Measurements from ENCODE around the gene SLC8A1.

SLC8A1 gene

DNA sequence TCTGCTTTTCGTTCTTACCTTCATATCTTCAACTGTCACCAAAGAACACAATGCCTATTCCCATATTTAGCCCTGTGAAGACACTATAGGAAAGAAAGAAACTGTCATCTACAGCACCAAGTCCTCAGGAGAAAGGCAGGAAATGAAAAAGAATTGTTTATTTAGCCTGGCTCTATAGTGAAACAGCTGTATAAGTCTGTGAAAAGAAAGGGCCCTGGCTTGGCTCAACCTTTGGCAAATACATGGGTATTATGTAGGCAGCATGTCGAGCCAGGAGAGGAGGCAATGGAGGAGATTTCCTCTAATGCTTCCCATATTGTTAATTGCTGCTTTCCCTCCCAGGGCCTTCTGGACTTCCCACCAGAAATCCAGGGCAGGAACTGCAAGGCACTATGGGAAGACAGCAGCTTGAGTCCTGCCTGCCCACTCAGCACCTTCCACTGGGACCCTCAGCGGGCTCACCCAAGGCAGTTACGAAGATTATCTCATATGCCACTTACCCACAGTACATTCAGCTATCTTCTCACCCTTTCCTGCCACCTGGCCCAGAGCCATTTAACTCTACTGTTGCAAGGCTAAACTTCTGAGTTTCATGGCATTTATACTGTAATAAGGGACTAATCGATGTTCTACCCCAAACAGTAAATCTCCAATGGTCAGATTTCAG lies 30.1 kb downstream of the SLC8A1 start:
- DNase-seq (ENCODE audit: low read depth in 2 of 2) = no peak

DNA sequence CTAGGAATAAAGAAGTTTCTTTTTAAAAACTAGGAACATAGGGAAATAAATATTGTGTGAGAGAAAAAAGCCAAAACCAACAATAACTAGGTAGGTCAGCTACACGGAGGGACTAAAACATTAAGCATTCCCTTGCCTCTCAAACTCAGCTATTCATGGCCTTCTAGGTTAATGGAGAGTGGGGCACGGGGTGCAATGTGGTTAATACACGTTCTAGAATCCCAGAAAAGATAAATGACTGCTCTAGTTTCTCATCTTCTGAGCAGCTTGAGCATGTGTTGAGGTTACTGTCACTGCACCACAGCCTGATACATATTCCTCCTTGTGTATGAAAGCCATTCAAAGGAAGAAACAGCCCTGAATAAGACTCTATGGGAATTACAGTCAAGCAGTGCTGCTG lies 31.4 kb downstream of the SLC8A1 start:
- DNase-seq (ENCODE audit: low read depth in 2 of 2) = no peak

DNA sequence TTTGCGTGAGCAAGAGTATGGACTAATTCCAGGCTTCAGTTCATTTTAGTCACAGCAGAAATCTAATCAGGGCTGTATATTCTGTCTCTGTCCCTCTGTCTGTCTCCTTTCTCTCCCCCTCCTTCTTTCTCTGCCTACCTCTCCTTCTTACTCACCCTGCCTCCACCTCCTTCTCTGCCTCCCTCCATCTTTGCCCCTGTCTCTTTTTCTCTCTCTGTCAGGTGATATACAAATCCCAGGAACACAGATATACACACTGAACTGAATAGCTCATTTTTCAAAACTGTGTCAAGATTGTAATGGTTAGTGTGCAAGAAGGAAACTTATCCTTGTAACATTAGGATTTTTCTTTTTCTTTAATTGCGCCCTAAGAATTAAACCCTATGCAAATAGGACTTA lies 32.5 kb downstream of the SLC8A1 start:
- no peak for DNase-seq (ENCODE audit: low read depth in 2 of 2)

DNA sequence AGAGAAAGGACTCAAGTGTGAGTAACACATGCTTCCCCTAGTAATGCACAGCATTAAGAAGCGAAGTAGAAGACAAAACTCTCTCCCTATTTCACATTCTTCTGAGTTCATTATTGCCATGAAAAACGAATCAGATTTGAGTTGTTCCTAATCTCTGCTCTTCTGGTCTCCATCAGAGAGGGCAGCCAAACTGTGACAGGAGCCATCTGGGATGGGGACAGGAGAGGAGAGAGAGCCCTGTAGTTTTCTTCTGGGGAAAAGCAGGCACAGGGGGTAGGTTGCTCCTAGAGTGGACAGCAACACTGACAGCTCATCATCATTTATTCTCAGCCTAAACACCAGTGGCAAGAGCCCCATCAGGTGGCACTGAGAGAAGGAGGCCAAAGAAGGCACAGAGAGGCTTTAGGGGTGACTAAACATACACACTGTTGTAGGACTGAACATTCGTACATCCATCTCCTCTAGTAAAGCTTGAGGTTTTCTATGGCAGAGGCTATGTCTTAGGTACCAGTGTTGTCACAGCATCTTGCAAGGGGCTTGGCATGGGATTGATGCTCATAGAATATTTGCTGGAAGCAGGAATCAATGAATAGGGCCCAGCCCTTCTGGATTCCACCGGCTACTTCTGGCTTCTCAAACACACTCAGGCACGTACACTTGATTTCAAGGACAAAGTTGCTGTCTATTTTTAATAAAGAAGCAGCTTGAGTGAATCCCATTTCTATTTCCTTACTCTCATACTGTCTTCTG lies 33.1 kb downstream of the SLC8A1 start:
- no peak for DNase-seq (ENCODE audit: low read depth in 2 of 2)

DNA sequence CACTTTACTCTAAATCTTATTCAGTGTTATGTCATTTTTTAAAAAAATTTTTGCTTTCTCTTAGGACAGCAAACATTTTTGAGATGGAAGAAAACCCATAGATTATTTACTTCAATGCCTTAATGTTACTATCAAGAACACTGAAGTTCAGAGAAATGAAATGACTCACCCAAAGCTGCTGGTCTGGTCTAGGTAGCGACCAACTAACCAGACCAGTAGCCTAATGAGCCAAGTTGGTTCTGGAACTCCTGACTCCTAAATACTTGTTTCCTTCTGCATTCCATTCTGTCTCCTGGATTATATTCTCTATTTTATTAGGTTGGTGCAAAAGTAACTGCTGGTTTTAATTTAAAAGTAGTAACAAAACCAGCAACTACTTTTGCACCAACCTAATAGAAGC lies 35.4 kb downstream of the SLC8A1 start:
- no peak for DNase-seq (ENCODE audit: low read depth in 2 of 2)

DNA sequence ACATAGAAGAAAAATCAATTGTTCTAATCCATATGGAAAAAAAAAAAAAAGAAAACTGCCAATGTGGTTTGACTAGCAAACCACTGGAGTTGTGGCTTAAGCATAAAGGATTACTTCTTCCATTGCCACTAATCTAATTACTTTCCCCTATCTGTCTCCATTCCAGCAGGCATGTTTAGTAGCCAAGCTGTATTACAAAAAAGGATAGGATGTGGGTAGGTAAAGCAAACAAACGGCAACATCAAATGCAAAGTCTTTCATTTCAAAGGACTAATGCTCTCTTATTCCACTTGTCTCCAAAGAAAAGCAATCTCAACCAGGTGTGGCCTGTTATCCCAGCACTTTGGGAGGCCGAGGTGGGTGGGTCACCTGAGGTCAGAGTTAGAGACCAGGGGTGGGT lies 36.5 kb downstream of the SLC8A1 start:
- no peak for DNase-seq (ENCODE audit: low read depth in 2 of 2)

DNA sequence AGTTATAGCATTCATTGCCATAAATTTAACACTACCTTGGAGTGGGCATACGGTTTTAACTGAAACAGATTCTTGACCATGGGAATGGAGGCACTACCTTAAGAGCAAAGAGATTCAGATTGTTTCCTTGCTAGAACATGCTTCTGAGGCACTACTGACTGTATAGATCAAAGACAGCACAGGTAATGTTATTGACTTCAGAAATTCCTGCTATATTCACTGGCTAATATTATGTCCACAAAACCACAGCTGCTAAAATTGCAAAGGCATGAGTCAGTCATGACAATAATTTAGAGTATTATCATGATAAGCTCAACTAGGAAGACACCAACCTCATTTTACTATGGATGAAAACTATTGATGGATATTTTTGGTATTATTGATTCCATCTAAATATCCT lies 39.4 kb downstream of the SLC8A1 start:
- DNase-seq (ENCODE audit: low read depth in 2 of 2) = no peak

DNA sequence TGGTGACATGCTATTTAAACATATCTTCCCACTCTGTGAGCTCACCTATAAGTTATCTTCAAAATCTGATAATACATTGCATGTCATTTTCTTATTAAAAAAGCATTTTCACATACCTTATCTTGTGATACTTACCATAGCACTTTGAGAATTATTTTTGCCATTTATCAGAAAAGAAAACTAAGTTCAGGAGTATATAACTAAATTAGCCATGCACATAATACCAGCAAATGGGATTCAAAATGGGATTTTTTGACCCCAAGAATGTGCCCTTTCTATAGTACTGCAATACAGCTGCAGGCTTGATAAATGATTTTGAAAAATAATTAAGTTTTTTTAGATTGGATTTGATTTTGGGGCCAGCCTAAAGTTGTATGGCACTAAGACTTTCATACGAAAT lies 41.2 kb downstream of the SLC8A1 start:
- no peak for DNase-seq (ENCODE audit: low read depth in 2 of 2)

DNA sequence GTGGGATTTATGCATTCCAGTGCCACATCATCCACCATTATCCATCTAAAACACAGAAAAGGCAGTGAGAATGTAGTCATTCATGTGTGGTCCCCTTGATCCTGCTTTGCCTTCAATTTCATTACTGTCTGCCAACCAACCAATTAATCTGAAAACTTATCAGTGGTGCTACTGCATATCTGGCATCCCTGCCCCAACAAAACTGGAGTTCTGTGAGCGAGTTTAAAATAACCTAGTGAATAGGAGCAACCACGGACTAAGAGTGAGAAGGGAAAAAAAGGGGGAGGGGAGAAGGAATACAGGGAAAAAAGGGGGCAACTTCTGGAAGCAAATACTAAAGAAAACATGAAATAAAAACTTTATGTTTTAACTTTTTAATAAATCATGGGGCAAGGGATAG lies 42.2 kb downstream of the SLC8A1 start:
- DNase-seq (ENCODE audit: low read depth in 2 of 2) = no peak

DNA sequence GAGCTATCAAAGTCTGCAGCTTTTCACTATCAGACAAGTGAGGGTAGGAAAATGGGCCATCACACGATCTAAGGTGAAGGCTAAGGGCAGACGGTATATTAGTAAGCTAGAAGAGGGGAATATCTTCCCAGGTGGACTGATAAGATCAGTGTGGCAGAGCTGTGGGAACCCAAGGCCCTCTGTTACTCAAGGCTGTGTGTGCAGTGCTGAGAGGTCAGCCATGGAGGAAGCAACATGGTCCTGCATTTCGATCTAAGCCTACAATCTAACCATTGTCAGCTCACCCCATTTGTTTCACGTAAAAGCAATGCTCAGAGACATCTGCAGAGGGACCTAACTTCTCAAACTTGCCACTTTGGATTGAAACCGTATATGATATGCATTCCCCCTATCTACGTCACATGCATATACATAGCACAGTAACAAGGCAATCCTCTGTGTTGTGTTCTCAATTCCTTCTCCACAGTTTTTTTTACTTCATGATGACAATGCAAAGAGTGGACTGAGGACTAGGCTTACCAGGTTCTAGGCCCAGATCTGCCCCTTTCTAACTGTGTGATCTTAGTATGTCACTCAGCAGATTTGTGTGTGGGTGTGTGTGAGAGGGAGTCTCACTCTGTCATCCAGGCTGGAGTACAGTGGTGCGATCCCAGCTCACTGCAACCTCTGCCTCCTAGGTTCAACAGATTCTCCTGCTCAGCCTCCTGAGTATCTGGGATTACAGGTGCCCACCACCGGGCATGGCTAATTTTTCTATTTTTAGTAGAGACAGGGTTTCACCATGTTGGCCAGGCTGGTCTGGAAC lies 45.2 kb downstream of the SLC8A1 start:
- no peak for DNase-seq (ENCODE audit: low read depth in 2 of 2)

DNA sequence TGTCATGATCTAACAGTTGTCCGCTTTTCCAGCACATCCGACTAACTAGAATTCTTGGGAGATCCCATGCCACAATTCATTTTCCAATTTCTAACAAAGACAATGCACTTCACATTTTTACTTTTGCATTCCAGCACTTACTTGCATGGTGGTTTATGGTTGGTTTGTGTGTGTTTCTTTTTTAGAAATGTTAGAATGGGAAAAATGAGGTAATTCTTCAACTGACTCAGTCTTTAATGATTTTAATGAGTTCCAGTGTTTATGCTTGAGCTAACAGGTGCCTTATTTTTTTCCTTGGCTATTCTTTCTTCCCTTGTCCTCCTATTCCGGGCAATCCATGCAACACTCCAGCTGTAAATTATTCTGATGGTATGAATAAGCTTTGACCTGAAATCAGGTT lies 46.4 kb downstream of the SLC8A1 start:
- no peak for DNase-seq (ENCODE audit: low read depth in 2 of 2)

DNA sequence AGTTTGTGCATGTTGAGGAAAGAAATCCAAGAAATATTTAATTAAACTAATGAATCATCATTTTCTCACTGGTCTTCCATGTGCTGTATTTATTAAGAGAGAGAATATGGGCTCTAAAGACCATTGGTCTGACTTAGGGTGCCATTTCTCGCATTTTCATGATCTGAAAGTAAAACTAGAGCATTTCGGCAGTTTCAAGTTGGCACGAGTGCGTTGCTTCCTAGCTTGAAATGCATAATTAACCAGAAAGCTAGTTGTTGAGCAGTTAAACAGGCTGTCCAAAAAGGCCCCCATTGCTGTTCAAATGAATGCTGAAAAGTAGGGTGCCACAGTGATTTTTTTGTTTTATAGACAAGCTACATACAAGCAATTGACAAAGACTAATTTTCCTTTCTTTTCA lies 47.4 kb downstream of the SLC8A1 start:
- no peak for DNase-seq (ENCODE audit: low read depth in 2 of 2)

DNA sequence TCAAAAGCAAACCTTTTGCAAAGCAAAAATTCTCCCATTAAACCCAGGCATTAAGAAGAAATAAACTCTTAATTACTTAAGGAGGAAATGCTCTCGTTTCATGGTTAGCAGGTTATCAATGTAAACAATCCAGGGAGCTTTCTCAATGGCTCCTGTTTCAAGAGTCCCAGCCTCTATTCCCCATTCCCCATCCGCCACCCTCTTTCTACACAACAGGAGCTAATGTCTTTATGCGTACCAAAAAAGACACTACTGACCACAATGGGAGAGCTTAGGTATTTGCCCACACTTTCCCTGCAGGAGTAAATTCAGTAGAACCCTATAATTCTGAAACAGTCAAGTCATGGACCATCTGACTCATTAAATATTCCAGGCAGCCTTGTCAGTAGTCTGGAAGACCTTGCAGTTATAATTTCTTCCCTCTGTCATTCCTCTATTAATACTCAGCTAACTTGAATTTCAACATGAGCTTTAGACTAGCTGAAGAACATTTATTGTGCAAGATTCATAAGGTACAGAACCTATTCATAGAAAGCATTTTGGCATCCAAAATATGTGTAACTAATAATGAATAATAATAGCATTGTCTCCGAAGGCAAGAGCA lies 48.6 kb downstream of the SLC8A1 start:
- DNase-seq (ENCODE audit: low read depth in 2 of 2) = no peak

DNA sequence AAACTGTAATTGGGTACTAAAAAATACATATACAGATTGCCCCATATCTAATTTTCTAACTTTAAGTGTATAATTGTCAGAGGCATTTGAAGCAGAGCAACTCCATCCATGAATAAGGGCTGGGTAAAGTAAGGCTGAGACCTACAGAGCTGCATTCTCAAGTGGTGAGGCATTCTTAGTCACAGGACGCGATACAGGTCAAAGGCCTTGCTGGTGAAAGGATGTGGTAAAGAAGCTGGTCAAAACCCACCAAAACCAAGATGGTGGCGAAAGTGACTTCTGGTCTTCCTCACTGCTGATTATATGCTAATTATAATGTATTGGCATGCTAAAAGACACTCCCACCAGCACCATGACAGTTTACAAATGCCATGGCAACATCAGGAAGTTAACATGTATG lies 50.0 kb downstream of the SLC8A1 start:
- no peak for DNase-seq (ENCODE audit: low read depth in 2 of 2)

DNA sequence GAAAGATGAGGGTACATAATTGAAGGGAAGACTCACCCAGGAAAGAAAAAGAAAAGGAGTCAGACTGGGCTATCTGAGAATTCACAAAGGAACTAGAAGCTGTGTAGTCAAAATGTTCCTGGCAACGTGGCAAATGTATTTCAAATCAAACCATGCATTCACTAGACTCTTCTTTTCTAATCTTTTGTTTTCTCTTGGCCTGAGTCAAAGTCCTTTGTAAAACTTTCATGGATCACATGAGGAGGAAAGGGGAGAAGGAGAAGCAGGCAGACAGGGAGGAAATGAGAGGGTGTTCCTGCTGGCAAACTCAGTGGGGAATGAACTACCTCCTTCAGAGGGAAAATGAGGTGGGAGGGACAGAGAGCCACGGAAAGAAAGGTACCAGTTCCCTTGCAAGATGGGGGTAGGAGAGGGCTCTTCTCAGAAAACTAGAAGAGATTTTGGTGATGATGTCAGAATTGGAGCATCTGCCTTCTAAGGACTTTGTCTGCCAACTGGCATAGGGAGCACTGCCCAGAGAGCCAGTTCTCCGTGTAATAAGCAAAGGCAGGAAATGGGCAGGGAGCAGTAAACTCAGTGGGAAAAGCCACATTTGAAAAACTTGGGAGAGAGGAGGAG lies 51.4 kb downstream of the SLC8A1 start:
- DNase-seq (ENCODE audit: low read depth in 2 of 2) = no peak

DNA sequence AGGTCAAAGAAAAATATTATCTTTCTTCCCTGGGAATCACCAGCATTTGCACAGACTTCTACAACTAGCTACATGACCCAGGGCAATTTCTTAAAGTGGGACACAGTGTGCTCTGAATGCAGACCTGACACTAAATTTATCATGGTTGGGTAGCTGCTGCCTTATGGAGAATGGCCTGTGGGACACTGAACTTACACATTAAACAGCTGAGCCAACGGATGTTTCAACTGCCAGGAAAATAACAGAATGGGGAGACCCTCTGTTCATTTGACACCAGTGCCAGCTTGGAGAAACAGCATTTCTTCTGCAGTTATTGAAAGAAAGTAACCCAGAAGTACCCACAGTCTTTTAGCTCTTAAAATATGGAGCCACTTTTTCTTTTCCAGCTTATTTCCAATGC lies 54.1 kb downstream of the SLC8A1 start:
- no peak for DNase-seq (ENCODE audit: low read depth in 2 of 2)

DNA sequence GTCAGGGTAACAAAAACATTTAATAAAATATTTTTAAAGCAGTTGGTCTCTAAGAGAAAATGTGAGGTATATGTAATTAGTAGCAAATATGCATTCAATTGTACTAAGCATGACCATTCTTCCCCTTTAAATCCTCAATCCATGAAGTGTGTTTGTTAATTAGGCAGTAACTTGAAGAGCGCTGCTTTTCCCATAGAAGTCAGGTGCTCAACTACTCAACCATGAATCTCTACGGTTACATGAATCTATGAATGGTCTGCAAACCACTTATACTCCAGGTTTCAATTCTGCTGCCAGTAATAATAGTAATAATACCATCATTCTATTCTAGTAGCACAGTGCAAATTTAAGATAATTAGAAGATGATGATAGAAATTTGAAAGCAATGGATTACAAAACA lies 55.8 kb downstream of the SLC8A1 start:
- no peak for DNase-seq (ENCODE audit: low read depth in 2 of 2)

DNA sequence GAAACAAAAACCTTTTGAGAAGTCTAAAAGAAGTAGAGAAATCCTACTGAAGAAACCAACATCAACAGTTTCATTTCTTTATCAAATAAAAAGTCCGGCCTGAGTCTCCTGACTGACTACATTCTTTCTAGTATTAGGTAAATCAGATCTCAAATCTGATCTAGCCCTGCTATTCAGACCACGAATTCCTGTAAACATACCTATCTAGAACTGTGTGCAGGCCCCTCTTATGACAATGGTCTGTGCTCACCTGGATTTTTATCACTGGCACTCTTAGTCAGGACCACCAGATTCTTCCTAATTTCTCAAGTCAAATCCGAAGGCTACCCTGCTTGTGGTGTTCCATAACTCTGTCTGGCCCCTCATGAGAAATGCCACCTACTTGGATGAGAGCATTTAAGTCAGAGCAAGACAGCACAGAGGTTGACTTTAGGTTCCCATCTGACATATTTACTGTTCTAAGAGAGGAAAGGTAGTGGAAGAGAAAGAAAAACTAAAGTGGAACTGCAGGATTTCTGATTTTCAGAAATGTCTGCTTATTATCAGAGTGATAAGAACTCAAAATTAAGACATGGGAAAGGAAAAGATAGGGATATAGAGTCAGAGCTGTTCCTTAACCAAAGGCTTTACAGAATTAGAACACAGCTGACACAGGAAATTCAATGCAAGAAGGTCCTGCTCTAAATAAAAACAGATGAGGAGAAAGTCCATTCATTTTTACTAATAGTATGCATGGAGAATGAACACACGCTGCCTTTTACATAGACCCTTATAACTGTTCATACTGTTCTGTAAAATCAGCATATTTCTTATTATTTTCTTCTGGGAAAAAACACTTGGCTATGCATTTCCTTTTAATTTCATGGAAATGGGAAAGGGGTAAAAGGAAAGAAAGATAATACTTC lies 56.5 kb downstream of the SLC8A1 start:
- no peak for DNase-seq (ENCODE audit: low read depth in 2 of 2)

DNA sequence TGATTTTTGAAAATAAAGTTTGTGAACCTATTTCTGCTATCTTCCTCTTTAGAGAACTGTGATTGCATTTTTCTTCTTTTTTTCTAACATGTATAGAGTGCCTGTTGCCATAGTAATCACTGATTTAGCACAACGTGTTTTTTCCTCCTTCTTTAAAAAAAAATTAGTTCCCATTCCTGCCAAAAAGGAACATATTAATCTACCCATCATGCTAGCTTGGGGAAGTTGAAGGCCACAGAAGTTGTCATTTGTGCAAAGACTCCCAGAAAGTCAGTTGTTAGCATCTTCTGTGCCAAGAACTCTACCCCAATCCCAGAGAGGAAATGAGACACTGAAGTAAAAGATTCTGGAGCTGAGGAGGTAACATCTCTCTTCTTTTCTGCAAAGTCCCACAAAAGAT lies 57.3 kb downstream of the SLC8A1 start:
- DNase-seq (ENCODE audit: low read depth in 2 of 2) = no peak

DNA sequence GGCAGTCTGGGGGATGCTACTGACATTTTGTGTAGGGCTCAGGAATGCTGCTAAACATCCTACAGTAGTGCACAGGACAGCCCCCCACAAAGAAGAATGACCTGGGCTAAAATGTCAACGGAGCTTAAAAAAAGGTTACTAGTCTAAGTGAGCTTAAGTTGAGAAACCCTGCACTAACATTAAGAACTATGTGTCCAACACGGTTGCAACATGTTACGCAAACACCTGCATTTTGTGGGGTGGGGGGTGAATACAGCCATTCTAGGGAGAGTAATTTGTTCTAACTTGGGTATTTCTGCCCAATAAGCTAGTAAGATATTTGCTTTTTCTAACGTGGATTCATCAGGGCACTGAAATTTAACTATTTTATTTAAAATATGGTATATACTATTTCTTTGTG lies 57.9 kb downstream of the SLC8A1 start:
- DNase-seq (ENCODE audit: low read depth in 2 of 2) = no peak

DNA sequence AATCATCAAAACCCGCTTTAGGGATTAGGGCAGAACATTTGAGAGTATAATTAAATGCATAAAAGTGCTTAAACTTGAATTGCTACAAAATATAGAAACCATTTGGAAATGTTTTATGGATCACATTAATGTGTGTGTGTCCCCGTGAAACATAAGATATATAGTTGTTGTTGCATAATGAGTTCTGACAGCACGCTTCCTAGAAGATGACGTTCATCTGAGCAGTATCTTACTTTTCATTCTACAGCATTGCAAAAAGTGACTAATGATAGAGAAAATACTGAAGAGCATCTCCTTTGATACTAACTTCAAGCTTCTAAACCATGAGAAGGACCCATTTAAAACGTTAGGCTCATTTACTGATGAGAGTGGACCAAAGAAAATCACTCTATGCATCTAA lies 63.7 kb downstream of the SLC8A1 start:
- no peak for DNase-seq (ENCODE audit: low read depth in 2 of 2)
